Activated naive CD8-positive, alpha-beta T cell (primary cell): ENCODE data around the gene CASP7.

ENCODE experiments used
- H3K27ac Mint-ChIP-seq: one replicate; pipeline ENCODE4 v1.8.0; 2021; ENCODE audit warnings: mixed read lengths
- H3K27me3 Mint-ChIP-seq: one replicate; pipeline ENCODE4 v1.8.0; 2021; ENCODE audit warnings: mixed read lengths
- H3K36me3 Mint-ChIP-seq: one replicate; pipeline ENCODE4 v1.8.0; 2021; ENCODE audit warnings: mixed read lengths
- H3K4me1 Mint-ChIP-seq: one replicate; pipeline ENCODE4 v1.8.0; 2021; ENCODE audit warnings: low read depth, mixed read lengths
- H3K4me3 Mint-ChIP-seq: one replicate; pipeline ENCODE4 v1.8.0; 2021; ENCODE audit warnings: mild to moderate bottlenecking, mixed read lengths
- H3K9me3 Mint-ChIP-seq: one replicate; pipeline ENCODE4 v1.8.0; 2021; ENCODE audit warnings: low read depth, mixed read lengths

CASP7 gene

DNA sequence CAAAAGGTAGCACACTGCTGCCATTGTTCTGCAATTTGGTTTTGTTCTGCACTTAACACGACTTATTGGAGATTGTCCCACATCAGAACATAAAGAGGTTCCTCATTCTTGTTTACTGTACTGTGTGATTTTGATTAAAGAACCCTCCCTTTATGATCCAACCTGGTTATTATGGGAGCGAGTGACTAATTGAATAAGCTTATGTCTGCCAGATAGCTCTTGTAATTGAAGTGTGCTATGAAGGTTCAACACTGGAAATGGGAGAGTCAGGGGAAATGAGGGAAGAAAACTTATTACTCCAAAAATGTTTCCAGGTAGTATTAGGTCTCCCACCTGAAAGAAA lies 33.9 kb downstream of the CASP7 start:
- Mint-ChIP-seq H3K36me3 (peaks cover 14% of the 10 kb centered on the region), H3K4me3 (no peak overlapping the region), H3K27ac (no peak overlapping the region), H3K4me1 (peaks cover 5% of the 10 kb centered on the region), H3K9me3 (no peaks in the 10 kb centered on the region), H3K27me3 (no peaks in the 10 kb centered on the region)

DNA sequence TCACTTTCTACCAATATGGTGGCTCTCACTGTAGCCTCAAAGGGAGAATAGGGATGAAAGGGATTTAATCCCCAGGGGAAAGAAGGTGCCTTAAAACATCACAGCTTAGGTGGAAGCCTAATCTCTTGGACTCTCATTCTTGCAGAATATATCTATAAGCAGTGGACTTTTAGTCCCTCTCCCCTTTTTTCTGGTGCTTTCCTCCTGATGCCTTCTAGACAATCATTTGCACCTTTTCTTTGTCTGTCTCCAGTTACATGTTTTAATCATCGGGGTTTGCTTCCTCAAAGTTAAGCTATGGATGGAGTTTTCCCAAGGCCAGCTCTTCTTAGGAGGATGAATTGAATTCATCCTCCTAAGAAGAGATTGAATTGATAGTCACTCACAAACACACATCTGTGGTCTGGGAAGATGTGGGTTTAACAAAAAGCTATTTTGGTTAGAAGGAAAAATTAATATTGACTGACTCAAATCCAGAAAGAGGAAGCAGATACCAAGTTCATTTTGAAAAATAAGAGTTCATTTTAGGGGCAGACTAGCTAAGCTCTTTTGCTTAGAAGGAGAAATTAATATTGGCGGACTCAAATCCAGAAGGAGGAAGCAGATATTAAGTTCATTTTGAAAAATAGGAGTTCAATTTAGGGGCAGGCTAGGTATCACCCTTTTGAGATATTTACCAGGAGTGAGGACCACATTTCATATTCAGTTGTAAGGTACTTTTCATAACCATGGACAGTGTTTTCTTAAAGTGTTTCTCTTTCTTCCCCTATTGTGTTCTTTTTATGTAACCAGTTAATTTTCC lies 36.6 kb downstream of the CASP7 start:
- H3K27ac Mint-ChIP-seq, result no peak overlapping the region

DNA sequence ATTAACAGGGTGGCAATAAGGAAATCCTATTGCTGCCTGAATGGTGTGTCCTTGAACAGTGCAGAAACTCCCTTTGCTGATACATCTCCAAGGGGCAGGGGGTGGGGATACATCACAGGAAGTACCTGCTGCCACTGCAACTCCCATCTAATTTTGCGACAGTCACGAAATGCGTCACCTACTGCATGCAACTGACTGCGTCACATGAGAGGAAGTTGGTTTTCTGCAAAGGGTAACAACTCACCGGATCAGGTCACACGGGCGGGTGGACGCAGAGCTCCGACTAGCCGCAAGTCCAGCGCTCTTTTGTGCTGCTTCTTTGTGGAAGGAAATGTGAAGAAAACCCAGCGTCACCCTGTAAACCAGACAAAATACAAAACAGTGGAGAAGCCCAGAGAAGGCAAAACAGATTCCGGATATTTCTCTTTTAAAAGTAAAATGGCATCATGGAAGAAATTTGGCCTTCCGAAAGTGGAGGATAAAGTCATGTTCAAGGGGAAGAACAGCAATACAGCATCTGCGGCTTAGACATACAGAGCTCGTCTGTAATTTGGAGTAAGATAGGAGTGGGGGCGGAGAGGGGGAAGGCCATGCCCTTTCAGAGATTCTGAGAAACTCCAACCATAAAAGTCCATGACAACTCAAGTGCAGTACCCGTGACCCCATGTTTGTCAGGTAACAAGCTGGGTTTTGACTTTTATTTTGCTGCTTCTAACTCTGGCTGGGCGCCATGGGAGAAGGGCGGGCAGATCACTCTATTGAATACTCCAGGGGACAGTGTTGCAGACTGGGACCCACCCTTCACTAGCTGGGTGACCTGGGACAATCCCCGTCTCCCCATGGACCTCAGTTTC lies 39.5 kb downstream of the CASP7 start:
- no peak overlapping the region for H3K27ac Mint-ChIP-seq
- peaks cover 31% of the 10 kb centered on the region for H3K36me3 Mint-ChIP-seq
- no peaks in the 10 kb centered on the region for H3K9me3 Mint-ChIP-seq
- H3K4me3 Mint-ChIP-seq, result no peak overlapping the region
- no peaks in the 10 kb centered on the region for H3K4me1 Mint-ChIP-seq
- H3K27me3 Mint-ChIP-seq, result no peaks in the 10 kb centered on the region

More for the DNA sequence above, 36.6 kb downstream of the CASP7 start:
- no peaks in the 10 kb centered on the region for H3K9me3 Mint-ChIP-seq
- H3K36me3 Mint-ChIP-seq, result peaks cover 22% of the 10 kb centered on the region
- H3K4me3 Mint-ChIP-seq, result no peak overlapping the region
- no peaks in the 10 kb centered on the region for H3K27me3 Mint-ChIP-seq
- H3K4me1 Mint-ChIP-seq, result no peaks in the 10 kb centered on the region

DNA sequence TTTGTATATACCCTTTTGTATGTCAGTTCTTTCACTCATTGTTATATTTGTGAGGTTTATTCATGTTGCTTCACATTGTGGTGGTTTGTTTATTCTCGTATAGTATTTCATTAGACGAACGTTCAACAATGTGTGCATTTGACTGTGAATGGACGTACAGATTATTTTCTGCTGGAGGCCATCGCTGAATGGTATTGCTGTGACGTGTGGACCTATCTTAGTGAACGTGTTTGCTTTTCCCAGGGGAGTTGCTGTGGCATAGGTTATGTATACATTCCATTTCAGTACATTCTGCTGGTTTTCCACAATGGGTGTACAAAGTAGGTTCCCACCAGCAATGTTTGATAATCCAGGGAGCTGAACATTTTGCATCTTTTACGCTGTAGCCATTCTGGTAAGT lies 40.7 kb downstream of the CASP7 start:
- Mint-ChIP-seq H3K27me3 (no peaks in the 10 kb centered on the region), H3K36me3 (peaks cover 38% of the 10 kb centered on the region), H3K4me1 (no peaks in the 10 kb centered on the region), H3K4me3 (no peak overlapping the region), H3K9me3 (no peaks in the 10 kb centered on the region), H3K27ac (no peak overlapping the region)

DNA sequence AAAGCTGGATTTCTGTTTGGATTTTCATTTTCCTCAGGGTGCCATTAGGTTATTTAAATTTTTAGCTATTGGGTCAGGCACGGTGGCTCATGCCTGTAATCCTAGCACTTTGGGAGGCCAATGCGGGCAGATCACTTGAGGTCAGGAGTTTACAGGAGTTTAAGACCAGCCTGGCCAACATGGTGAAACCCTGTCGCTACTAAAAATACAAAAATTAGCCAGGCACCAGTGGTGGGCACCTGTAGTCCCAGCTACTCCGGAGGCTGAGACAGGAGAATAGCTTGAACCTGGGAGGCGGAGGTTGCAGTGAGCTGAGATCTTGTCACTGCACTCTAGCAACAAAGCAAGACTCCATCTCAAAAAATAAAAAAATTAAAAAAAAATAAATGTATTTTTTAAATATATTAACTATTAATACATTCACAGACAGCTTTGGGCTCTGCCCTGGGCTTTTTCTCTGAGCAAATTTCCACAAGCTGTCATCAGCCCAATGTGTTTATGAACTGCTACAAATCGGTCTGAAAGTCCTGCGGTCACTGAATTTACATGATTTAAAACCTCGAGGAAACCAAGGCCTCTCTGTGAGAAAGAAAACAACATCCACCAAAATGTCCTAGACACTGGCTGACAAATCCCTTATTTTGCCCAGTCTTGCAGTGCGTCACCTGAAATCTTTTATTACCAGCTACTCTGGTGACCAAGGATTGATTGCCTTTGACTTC lies 52.6 kb downstream of the CASP7 start:
- Mint-ChIP-seq H3K36me3 (peaks cover 23% of the 10 kb centered on the region), H3K4me1 (no peaks in the 10 kb centered on the region), H3K9me3 (no peaks in the 10 kb centered on the region), H3K27me3 (no peaks in the 10 kb centered on the region), H3K4me3 (no peak overlapping the region), H3K27ac (no peak overlapping the region)

DNA sequence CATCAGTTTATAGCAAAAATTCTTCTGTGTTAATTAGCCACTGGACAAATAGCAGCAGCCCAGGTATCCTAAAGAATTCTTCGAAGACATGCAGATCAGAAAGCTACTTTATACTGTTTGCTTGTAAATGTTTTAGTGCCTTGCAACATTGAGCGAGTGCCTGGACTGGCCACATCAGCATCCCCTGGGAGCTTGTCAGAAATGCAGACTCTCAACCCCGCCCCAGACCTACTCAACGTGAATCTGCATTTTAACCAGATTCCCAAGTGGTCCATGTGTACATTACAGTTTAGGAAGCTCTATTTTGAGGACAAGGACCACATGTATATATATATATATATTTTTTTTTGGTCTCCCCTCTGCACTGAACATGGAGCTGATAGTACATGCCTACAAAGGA lies 53.3 kb downstream of the CASP7 start:
- no peak overlapping the region for H3K4me3 Mint-ChIP-seq
- H3K9me3 Mint-ChIP-seq, result no peaks in the 10 kb centered on the region
- H3K36me3 Mint-ChIP-seq, result peaks cover 21% of the 10 kb centered on the region
- no peaks in the 10 kb centered on the region for H3K27me3 Mint-ChIP-seq
- no peak overlapping the region for H3K27ac Mint-ChIP-seq
- H3K4me1 Mint-ChIP-seq, result no peaks in the 10 kb centered on the region

DNA sequence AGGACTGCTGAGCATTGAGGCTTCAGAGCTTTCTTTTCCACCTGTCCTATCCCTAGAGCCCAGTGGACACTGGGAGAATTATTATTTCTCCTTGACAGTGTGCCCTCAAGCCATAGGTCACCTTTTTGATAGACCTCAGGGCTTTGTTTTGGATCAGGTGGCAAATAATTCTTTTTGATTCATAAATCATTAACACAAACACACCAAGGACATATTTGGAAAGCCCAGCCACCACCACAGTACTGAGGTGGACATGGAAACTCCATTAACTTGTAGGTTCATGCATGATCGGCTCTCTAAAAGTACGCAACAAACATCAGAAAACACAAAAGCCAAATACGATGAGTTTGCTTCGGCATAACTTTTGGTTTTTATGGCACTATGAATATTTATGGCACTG lies 53.9 kb downstream of the CASP7 start:
- H3K4me1 Mint-ChIP-seq, result no peaks in the 10 kb centered on the region

DNA sequence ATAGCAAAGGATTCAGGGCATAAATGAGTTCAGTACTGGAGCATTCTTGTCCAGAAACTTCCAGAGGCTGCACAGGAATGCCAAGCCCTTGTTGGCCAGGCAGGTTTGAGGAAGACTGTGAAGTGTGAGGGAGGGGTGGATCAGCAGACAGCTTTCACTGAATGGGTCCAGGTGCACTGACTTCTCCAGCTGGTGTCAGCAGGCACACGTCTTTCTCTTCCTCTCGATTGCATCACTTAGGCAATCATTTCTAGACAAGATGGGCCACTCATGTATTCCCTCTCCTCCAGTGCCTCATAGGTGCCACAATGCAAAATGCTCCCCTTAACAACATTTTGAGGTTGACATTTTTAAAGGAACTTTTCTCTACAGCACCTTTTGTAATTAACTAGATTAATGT lies 56.2 kb downstream of the CASP7 start:
- H3K4me3 Mint-ChIP-seq, result no peak overlapping the region

More for the DNA sequence above, 53.9 kb downstream of the CASP7 start:
- H3K36me3 Mint-ChIP-seq, result peaks cover 16% of the 10 kb centered on the region
- no peaks in the 10 kb centered on the region for H3K9me3 Mint-ChIP-seq
- H3K4me3 Mint-ChIP-seq, result no peak overlapping the region
- no peaks in the 10 kb centered on the region for H3K27me3 Mint-ChIP-seq
- no peak overlapping the region for H3K27ac Mint-ChIP-seq

DNA sequence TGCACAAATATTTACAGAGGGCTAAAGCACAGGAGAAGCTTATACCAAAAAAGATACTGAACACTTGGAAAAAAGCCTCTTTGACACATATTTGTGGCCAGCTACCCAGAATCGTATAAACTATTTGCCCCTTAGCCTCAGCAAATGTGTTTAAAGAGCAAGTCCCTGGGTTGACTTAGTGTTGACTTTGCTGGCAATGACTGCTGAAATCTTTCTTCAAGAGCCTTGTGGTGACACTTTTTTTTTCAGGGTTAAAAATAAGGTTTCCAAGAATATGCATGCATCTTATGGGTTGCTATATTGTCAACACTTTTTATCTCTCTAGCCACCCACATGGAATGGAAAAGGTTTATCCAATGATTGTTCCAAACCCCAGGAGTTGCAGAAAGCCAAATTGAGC lies 56.9 kb downstream of the CASP7 start:
- Mint-ChIP-seq H3K4me3 (no peak overlapping the region), H3K36me3 (no peaks in the 10 kb centered on the region), H3K4me1 (no peaks in the 10 kb centered on the region), H3K27ac (no peak overlapping the region), H3K9me3 (no peaks in the 10 kb centered on the region), H3K27me3 (peaks cover 3% of the 10 kb centered on the region)

More for the DNA sequence above, 56.2 kb downstream of the CASP7 start:
- no peaks in the 10 kb centered on the region for H3K4me1 Mint-ChIP-seq
- no peak overlapping the region for H3K27ac Mint-ChIP-seq
- no peaks in the 10 kb centered on the region for H3K9me3 Mint-ChIP-seq
- peaks cover 3% of the 10 kb centered on the region for H3K27me3 Mint-ChIP-seq
- peaks cover 2% of the 10 kb centered on the region for H3K36me3 Mint-ChIP-seq

DNA sequence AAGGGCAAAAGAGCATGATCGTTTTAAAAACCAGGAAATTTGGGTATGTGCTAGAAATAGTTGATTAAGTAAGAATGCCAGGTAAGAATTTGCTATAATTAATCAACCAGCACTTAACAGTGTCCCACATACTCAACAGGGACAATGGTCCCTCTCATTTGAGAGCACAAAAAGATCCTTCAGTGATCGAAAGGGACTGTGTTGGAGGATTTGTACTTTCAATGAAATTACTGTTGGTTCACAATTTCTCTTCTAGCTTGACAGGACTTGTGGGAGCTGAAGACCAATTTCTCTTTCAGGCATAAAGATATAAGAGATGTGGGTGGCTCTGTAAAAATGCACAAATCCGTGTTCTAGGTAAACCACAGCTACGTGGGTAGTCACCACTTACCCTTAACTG lies 59.3 kb downstream of the CASP7 start:
- no peak overlapping the region for H3K4me3 Mint-ChIP-seq
- H3K9me3 Mint-ChIP-seq, result no peaks in the 10 kb centered on the region
- H3K27ac Mint-ChIP-seq, result no peak overlapping the region
- no peaks in the 10 kb centered on the region for H3K36me3 Mint-ChIP-seq
- H3K27me3 Mint-ChIP-seq, result peaks cover 6% of the 10 kb centered on the region
- H3K4me1 Mint-ChIP-seq, result no peaks in the 10 kb centered on the region

DNA sequence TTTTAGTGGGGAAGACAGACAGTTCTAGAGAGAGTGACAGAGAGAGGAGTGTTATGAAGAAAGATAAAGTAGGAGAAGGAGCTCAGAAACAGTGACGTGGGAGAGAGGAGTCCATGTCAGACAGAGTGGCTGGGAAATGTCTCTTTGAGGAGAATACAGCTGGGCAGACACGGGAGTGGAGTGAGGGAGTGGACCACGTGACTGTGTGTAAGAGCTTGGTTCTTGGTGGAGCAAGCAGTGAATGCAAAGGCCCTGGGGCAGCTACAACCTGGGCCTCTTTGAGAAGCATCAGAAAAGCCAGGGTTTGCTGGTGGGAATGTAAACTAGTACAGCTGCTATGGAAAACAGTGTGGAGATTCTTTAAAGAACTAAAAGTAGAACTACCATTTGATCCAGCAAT lies 59.9 kb downstream of the CASP7 start:
- H3K27ac Mint-ChIP-seq, result no peak overlapping the region
- H3K27me3 Mint-ChIP-seq, result peaks cover 6% of the 10 kb centered on the region
- H3K36me3 Mint-ChIP-seq, result no peaks in the 10 kb centered on the region
- no peak overlapping the region for H3K4me3 Mint-ChIP-seq
- H3K9me3 Mint-ChIP-seq, result no peaks in the 10 kb centered on the region
- H3K4me1 Mint-ChIP-seq, result no peaks in the 10 kb centered on the region

DNA sequence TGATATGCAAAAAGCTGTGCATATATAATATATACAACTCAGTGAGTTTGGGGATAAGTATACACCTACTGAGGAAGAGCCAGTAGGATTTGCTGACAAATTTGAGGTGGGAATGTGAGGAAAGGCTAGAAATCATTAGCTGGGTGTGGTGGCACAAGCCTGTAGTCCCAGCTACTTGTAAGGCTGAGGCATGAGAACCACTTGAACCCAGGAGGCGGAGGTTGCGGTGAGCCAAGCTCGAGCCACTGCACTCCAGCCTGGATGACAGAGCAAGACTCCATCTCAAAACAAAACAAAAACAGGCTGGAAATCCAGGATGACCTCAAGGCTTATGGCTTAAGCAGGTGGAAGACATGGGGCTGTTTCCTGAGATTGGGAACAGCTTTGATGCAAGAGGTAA lies 61.1 kb downstream of the CASP7 start:
- Mint-ChIP-seq H3K27ac (no peak overlapping the region), H3K27me3 (peaks cover 6% of the 10 kb centered on the region), H3K36me3 (no peaks in the 10 kb centered on the region), H3K4me1 (no peaks in the 10 kb centered on the region), H3K9me3 (no peaks in the 10 kb centered on the region), H3K4me3 (no peak overlapping the region)

DNA sequence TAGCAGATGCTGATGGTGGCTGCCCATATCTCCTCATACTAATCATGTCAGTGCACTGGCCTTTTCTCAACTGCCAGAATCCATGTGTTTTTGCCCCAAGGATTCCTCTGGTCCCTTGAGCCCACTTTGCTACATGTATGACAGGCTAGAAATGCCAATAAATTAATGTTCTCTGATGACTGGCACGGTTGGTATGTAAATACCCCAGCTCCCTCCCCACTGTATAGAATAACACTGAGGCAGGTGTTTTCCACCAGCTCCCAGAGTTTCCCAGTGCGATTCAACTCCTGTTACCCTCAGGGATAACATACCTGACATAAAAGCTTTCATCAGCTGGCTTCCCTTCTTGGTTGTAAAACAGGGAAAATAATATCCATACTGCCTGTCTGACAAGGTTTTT lies 62.8 kb downstream of the CASP7 start:
- Mint-ChIP-seq H3K27ac (no peak overlapping the region), H3K36me3 (no peaks in the 10 kb centered on the region), H3K4me1 (no peaks in the 10 kb centered on the region), H3K27me3 (peaks cover 8% of the 10 kb centered on the region), H3K9me3 (no peaks in the 10 kb centered on the region), H3K4me3 (no peak overlapping the region)

DNA sequence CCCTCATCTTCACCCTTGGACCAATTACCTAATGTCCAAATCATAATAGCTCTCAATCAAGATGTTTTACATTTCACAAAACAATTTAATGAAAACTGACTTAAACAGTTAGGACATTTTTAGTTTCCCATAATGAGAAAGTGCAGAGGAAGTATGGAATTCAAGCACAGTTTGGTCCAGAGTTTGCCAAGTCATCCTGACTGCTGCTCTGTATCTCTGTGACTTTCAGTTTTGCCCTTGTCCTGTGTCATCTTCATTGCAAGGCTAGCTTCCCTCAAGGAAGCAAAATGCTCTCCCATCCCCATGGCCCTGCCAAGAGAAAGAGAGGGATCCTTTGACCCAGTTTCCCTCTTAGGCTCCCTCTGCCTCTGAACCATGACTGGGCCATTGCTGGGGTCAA lies 63.9 kb downstream of the CASP7 start:
- Mint-ChIP-seq H3K4me3 (no peak overlapping the region), H3K36me3 (no peaks in the 10 kb centered on the region), H3K4me1 (no peaks in the 10 kb centered on the region), H3K27ac (no peak overlapping the region), H3K9me3 (no peaks in the 10 kb centered on the region), H3K27me3 (peaks cover 9% of the 10 kb centered on the region)

DNA sequence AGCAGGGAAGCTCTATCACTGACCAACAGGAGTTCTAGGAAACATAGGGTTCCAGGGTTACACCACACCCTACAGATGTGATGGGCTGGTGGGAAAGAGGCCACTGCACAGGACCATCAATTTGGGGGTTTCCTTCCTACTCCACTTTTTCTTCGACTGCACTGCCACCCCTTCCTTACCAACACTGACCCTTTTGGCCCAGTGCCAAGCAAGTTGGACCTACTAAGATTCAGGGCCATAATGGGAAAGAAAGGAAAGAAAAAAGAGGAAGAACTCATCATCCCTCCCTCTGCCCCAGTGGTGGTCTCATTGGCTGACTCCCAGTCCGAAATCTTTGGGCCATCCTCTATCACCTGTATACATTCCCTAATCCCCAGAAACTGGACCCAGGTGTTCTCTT lies 65.7 kb downstream of the CASP7 start:
- Mint-ChIP-seq H3K9me3 (no peaks in the 10 kb centered on the region), H3K36me3 (no peaks in the 10 kb centered on the region)

More for the DNA sequence above, 65.7 kb downstream of the CASP7 start:
- H3K27me3 Mint-ChIP-seq, result peaks cover 8% of the 10 kb centered on the region
- no peak overlapping the region for H3K4me3 Mint-ChIP-seq
- no peaks in the 10 kb centered on the region for H3K4me1 Mint-ChIP-seq
- no peak overlapping the region for H3K27ac Mint-ChIP-seq
